Measurements from ENCODE around the gene DBN1. TPM values are rescaled to one million over a fixed set of nuclear protein-coding genes. Genes with fewer than 3 reads are reported as not detected.

DBN1 gene
- total RNA-seq, 4 donors from 2014 or later, result 61.4 to 98.8 (median 68.0) TPM

DNA sequence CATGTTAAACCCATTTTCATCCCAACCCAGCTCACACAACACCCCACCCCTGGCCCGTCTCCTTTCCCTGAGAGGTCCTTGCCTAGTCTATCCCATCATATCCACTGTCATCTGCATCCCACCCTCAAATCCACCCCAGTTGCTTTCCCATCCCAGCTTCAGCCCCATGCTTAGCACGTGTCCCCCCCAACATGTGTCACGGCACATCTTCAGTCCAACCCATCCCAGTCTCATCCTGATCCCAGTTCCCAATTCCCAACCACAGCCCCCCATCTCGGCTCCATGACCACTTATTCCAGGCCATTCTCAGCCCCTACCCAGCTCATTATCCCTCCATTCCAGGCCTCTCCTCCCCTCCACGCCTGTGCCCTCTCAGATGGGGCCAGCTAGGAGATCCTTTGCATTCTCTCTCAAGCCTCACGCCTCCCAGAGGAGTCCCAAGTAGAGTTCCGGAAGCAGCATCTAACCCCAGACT is 605 bp upstream of the DBN1 start:
- intact Hi-C loops (cut with DNase I), result no loop called here

DNA sequence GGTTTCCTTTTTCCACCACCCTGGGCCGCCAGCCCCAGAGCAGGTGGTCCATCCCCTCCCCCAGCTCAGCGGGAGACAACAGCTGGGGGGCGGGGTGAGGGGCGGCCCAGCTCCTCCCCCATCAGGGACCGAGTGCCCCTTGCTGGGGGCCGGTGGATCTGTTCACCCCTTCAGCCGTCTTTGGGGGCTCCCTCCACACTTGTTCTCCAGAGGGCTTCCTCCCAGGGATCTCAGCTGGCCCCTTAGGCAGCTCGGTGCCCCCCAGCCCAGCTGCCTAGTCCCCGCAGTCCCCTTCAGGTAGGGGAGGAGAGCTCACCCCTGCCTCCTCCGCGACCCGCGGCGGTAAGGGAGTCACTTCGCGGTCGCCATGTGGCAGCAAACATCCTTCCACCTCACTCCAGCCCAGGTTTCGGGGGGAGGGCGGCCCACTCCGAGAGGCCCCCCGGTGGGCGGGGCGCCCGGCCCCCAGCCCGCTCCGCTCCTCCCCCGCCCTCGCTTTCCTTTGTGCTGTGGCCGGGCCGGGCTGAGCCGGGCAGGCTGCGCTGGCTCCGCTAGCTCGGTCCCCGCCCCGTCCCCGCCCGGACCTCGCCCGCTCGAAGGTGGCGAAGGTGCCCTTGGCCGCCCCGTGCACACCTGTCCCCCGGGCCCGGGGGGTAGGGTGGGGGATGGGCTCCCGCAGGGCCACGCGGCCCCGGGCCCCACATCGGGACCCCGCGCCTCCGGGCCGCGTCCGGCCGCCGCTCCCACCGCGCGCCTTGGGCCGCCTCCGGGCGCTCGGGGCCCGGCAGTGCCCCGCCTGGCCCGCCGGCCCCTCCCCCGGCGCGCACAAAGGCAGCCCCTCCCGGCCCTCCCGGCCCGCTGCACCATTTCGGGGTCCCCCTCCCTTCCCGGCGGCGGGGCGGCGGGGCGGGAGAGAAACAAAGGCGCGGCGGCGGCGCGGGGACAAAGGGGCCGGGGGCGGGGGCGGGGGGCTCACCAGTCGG is 683 bp downstream of the DBN1 start:
- H3K9me3 ChIP-seq, result no peaks in the 10 kb centered on the region
- intact Hi-C loops (cut with DNase I), result no loop called here
- peak overlapping the region in 2 of 3 donors; percentile 62 to 77 for H3K4me3 ChIP-seq (replicated peaks in 1 of 3)
- H3K27me3 ChIP-seq, result no peaks in the 10 kb centered on the region
- peaks cover 0 to 4% of the 10 kb centered on the region in 2 donors for H3K36me3 ChIP-seq
- TF ChIP-seq POLR2A (IDR thresholded peaks at IDR 0.05), result no peak
- TF ChIP-seq, protein P1, sequence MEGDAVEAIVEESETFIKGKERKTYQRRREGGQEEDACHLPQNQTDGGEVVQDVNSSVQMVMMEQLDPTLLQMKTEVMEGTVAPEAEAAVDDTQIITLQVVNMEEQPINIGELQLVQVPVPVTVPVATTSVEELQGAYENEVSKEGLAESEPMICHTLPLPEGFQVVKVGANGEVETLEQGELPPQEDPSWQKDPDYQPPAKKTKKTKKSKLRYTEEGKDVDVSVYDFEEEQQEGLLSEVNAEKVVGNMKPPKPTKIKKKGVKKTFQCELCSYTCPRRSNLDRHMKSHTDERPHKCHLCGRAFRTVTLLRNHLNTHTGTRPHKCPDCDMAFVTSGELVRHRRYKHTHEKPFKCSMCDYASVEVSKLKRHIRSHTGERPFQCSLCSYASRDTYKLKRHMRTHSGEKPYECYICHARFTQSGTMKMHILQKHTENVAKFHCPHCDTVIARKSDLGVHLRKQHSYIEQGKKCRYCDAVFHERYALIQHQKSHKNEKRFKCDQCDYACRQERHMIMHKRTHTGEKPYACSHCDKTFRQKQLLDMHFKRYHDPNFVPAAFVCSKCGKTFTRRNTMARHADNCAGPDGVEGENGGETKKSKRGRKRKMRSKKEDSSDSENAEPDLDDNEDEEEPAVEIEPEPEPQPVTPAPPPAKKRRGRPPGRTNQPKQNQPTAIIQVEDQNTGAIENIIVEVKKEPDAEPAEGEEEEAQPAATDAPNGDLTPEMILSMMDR (IDR thresholded peaks at IDR 0.05), result no peak
- H3K27ac ChIP-seq, result peak overlapping the region; percentile 66 to 84 (median 66)
- DNase-seq, result peak; percentile 43 to 56
- 0 to 2% methylated on average over 1 to 17 of the region's 93 CpGs for WGBS, 2 donors
- H3K4me1 ChIP-seq, result peaks cover 12 to 38% of the 10 kb centered on the region in 2 donors

More for the DNA sequence above, 605 bp upstream of the DBN1 start:
- Histone ChIP-seq H3K9me3 (no peaks in the 10 kb centered on the region), H3K27ac (peak overlapping the region in 2 of 3 donors; percentile 66 to 84), H3K4me1 (peaks cover 22 to 51% of the 10 kb centered on the region in 2 donors), H3K36me3 (no peaks in the 10 kb centered on the region), H3K27me3 (no peaks in the 10 kb centered on the region), H3K4me3 (replicated peaks in 1 of 3) (peak overlapping the region in 1 of 3 donors; percentile 77)
- 53 to 63% methylated on average over 7 of the region's 7 CpGs for WGBS, 2 donors
- TF ChIP-seq POLR2A (IDR thresholded peaks at IDR 0.05), result no peak
- TF ChIP-seq, protein P1 (IDR thresholded peaks at IDR 0.05), result no peak
- no peak for DNase-seq

DNA sequence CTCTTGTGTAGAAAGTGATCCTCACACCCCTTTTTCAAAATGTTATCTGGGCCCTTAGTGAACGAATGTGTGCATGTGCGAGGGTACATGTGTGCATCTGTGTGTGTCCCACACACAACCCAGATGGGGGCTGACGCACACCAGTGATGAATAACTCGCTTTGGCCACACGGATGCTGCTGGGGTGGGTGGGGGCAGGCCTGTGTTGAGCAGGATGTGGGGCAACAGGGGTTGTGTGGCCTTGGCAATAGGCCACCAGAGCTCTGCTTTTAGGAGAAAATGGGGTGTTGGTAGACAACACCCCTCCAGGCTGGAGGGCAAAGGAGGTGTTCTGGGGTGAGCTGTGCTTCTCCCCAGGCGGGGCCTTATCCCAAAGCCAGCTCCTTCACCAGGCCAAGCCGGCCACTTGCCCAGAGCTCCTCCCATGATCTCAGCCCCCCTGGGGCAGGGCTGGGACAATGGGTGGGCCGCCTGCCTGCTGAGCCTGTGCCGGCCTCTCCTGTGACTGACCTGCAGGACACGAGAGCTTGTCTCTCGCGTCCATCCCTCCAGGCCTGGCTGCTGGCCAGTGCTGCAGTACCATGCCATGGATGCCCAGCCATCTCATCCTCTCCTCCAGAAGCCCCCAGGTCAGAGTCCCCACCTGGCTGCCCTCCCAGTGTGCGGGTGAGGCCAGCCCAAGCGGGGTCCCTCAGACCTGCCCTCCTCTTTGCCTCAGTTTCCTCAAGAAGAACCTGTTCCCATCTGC is 1.7 kb downstream of the DBN1 start:
- intact Hi-C loops (cut with DNase I), result no loop called here
- Histone ChIP-seq H3K9me3 (no peaks in the 10 kb centered on the region), H3K27me3 (no peaks in the 10 kb centered on the region), H3K4me3 (replicated peaks in 1 of 3) (peak overlapping the region in 1 of 3 donors; percentile 77), H3K4me1 (peaks cover 12 to 32% of the 10 kb centered on the region in 2 donors), H3K27ac (peak overlapping the region in 1 of 3 donors; percentile 24), H3K36me3 (peaks cover 7 to 12% of the 10 kb centered on the region in 2 donors)
- WGBS, 2 donors, result 68 to 89% methylated on average over 7 to 11 of the region's 14 CpGs
- peak in 1 of 2 donors; percentile 14 for DNase-seq
- TF ChIP-seq, protein P1 (IDR thresholded peaks at IDR 0.05), result no peak
- no peak for TF ChIP-seq POLR2A (IDR thresholded peaks at IDR 0.05)

DNA sequence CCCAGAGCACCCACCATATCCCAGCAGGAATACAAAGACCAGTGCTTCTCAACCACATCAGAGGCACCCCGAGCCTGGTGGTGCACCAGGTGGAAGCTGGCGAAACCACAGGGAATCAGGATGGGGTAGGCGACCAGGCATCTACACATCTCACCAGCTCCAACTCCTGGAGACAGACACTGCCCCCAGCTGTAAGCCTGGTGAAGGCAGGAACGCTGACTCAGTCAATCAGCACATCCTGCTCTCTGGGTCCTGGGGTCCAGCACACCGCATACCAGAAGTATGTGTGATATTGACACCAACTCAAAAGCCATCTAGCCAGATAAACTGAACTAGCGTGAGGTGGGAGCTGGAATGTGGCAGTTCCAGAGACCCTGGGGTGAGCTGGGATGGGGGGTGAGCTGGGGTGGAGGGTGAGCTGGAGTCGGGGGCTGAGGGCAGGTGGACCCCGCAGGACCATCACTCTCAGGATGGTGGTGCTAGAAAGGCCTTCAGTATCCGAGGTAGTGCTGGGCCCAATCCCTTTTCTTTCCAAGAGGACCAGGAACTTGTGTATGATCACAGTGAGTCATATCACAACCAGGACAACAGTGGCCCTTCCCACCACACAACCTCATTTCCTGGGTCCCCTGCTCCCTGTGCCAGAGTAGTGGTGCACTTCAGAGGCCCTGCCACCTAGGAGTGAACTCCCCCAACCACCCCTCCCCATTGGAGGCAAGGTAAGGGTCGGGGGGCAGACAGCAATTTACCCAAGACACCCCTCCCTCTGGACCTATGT is 2.5 kb downstream of the DBN1 start:
- Histone ChIP-seq H3K4me3 (replicated peaks in 1 of 3) (no peak overlapping the region), H3K36me3 (peaks cover 14 to 21% of the 10 kb centered on the region in 2 donors), H3K9me3 (no peaks in the 10 kb centered on the region), H3K27me3 (no peaks in the 10 kb centered on the region), H3K27ac (no peak overlapping the region), H3K4me1 (peaks cover 12 to 25% of the 10 kb centered on the region in 2 donors)
- no peak for DNase-seq
- intact Hi-C loops (cut with DNase I), result no loop called here
- whole genome bisulfite sequencing, 2 donors, result 84 to 87% methylated on average over 9 to 10 of the region's 10 CpGs
- TF ChIP-seq POLR2A (IDR thresholded peaks at IDR 0.05), result no peak
- TF ChIP-seq, protein P1 (IDR thresholded peaks at IDR 0.05), result no peak
